Measurements from ENCODE around the gene SEMA3C.

SEMA3C gene

DNA sequence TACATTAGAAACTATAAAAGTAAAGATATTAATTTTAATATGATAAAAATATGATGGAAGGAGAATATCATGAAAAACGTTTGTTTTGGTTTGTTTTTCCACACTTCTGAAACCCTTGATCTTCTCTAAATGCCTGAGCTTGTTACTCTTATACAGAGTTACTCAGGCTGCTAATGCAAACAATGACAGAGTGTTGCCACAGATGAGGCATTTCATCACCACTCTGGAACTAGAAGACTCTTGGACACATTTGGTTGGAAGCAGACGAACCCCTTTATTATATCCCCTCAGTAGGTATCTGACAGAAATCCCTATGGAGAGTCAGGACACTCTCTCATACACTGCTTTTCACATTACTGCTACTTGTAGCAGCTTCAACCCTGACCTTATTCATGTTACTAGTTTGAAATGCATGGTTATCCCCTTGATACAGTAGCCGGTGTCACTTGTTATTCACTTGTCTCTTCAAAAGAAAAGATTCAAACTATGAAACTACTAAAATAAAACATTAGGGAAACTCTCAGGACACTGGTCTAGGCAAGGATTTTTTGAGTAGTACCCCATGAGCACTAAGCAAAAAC, 66.9 kb downstream of the SEMA3C start:
- no peaks in the 10 kb centered on the region for H3F3A ChIP-seq (ENCODE audit: control insufficient read depth, insufficient read depth)
- no peaks in the 10 kb centered on the region for H3K36me3 ChIP-seq (ENCODE audit: control insufficient read depth, low read length)
- H3K9me3 ChIP-seq (ENCODE audit: control insufficient read depth, insufficient read depth, low read length) = no peaks in the 10 kb centered on the region
- H4K20me1 ChIP-seq (ENCODE audit: control insufficient read depth, insufficient read depth, low read depth, low read length) = no peaks in the 10 kb centered on the region
- H3K27ac ChIP-seq (ENCODE audit: low read depth, low read length) = no peak overlapping the region
- no peak for TF ChIP-seq EZH2phosphoT487 (IDR thresholded peaks at IDR 0.05; ENCODE audit: borderline replicate concordance, low read length)
- no peaks in the 10 kb centered on the region for H3K9me2 ChIP-seq (replicated peaks; ENCODE audit: control insufficient read depth, low read length)
- no peaks in the 10 kb centered on the region for H3K27me3 ChIP-seq (ENCODE audit: control insufficient read depth, low read length)
- H3K4me1 ChIP-seq (ENCODE audit: control insufficient read depth, low read length) = no peaks in the 10 kb centered on the region
- H3K4me2 ChIP-seq (ENCODE audit: low read length) = no peak overlapping the region
- H3K79me2 ChIP-seq (ENCODE audit: control insufficient read depth, low read length) = no peaks in the 10 kb centered on the region
- H3K4me3 ChIP-seq (ENCODE audit: low read length) = no peak overlapping the region

DNA sequence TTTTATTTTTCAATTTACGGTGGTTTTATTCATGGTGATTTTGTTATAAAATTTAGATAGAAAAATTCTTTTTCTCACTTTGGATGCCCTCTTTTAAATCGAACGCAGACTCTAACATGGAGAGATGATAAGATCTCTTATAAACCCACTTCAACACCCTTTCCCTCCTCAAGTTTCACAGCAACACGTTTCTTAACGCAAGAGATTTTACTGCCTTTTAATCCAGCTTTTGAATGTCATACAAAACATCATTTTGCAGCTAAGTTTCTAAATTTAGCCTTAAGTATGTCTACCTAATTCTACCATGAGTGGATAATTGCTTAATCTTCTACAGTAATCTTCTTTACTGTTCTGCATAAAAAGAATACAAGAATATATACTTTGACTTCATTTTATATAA, 70.0 kb downstream of the SEMA3C start:
- Histone ChIP-seq H3K27ac (ENCODE audit: low read depth, low read length) (no peak overlapping the region), H3K36me3 (ENCODE audit: control insufficient read depth, low read length) (no peaks in the 10 kb centered on the region), H3K9me3 (ENCODE audit: control insufficient read depth, insufficient read depth, low read length) (no peaks in the 10 kb centered on the region), H3K79me2 (ENCODE audit: control insufficient read depth, low read length) (no peaks in the 10 kb centered on the region), H3F3A (ENCODE audit: control insufficient read depth, insufficient read depth) (no peaks in the 10 kb centered on the region), H3K4me1 (ENCODE audit: control insufficient read depth, low read length) (no peaks in the 10 kb centered on the region), H3K4me3 (ENCODE audit: low read length) (no peak overlapping the region), H4K20me1 (ENCODE audit: control insufficient read depth, insufficient read depth, low read depth, low read length) (no peaks in the 10 kb centered on the region), H3K27me3 (ENCODE audit: control insufficient read depth, low read length) (no peaks in the 10 kb centered on the region), H3K9me2 (replicated peaks; ENCODE audit: control insufficient read depth, low read length) (no peaks in the 10 kb centered on the region), H3K4me2 (ENCODE audit: low read length) (no peak overlapping the region)
- TF ChIP-seq EZH2phosphoT487 (IDR thresholded peaks at IDR 0.05; ENCODE audit: borderline replicate concordance, low read length) = no peak
- TF ChIP-seq, protein P1, sequence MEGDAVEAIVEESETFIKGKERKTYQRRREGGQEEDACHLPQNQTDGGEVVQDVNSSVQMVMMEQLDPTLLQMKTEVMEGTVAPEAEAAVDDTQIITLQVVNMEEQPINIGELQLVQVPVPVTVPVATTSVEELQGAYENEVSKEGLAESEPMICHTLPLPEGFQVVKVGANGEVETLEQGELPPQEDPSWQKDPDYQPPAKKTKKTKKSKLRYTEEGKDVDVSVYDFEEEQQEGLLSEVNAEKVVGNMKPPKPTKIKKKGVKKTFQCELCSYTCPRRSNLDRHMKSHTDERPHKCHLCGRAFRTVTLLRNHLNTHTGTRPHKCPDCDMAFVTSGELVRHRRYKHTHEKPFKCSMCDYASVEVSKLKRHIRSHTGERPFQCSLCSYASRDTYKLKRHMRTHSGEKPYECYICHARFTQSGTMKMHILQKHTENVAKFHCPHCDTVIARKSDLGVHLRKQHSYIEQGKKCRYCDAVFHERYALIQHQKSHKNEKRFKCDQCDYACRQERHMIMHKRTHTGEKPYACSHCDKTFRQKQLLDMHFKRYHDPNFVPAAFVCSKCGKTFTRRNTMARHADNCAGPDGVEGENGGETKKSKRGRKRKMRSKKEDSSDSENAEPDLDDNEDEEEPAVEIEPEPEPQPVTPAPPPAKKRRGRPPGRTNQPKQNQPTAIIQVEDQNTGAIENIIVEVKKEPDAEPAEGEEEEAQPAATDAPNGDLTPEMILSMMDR (IDR thresholded peaks at IDR 0.05; ENCODE audit: low read depth, low read length, poor library complexity, severe bottlenecking) = no peak

DNA sequence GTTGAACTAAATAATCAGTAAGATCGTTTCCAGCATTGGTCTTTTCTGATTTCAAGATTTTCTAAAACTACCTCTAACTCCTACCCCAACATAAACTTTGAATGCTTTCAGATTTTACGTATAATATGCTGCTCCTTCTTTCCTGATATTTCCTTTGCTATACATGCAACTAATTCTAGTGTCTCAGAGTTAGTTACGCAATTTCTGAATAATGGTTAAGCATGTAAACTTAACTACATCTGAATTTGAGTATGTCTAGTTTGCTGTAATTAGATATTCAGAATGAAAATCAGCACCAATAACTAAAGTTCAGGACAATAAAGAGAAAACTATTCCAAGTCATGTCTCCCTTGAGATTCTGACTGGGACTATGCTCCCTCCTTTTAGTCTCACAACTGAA, 71.0 kb downstream of the SEMA3C start:
- Histone ChIP-seq H3K36me3 (ENCODE audit: control insufficient read depth, low read length) (no peaks in the 10 kb centered on the region), H4K20me1 (ENCODE audit: control insufficient read depth, insufficient read depth, low read depth, low read length) (no peaks in the 10 kb centered on the region), H3K27ac (ENCODE audit: low read depth, low read length) (no peak overlapping the region), H3K9me2 (replicated peaks; ENCODE audit: control insufficient read depth, low read length) (no peaks in the 10 kb centered on the region), H3K79me2 (ENCODE audit: control insufficient read depth, low read length) (no peaks in the 10 kb centered on the region), H3K4me3 (ENCODE audit: low read length) (no peak overlapping the region), H3K4me1 (ENCODE audit: control insufficient read depth, low read length) (no peaks in the 10 kb centered on the region), H3K9me3 (ENCODE audit: control insufficient read depth, insufficient read depth, low read length) (no peaks in the 10 kb centered on the region), H3F3A (ENCODE audit: control insufficient read depth, insufficient read depth) (no peaks in the 10 kb centered on the region), H3K4me2 (ENCODE audit: low read length) (no peak overlapping the region), H3K27me3 (ENCODE audit: control insufficient read depth, low read length) (no peaks in the 10 kb centered on the region)
- no peak for TF ChIP-seq EZH2phosphoT487 (IDR thresholded peaks at IDR 0.05; ENCODE audit: borderline replicate concordance, low read length)
- TF ChIP-seq, protein P1 (IDR thresholded peaks at IDR 0.05; ENCODE audit: low read depth, low read length, poor library complexity, severe bottlenecking) = no peak

DNA sequence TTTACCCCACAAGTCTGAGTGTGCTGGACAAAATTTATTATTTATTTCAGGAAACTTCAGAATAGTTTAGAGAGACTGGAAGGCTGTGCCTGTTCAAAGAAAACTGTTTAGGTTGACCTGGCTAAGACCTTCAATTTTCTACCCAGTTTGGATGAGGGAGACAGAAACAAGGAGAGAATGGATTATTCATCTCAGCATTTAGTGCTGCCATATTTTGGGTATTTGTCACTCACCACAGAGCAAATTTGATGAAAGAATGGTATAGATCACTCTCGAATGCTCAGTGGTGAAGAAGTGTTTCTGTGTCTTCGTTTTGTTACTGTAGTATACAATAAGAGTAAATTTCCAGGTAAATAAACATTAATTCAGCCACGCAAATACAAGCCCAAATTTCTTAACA, 71.8 kb downstream of the SEMA3C start:
- Histone ChIP-seq H3K4me1 (ENCODE audit: control insufficient read depth, low read length) (no peaks in the 10 kb centered on the region), H4K20me1 (ENCODE audit: control insufficient read depth, insufficient read depth, low read depth, low read length) (no peaks in the 10 kb centered on the region), H3K36me3 (ENCODE audit: control insufficient read depth, low read length) (no peaks in the 10 kb centered on the region), H3K27me3 (ENCODE audit: control insufficient read depth, low read length) (no peaks in the 10 kb centered on the region), H3K79me2 (ENCODE audit: control insufficient read depth, low read length) (no peaks in the 10 kb centered on the region), H3K9me2 (replicated peaks; ENCODE audit: control insufficient read depth, low read length) (no peaks in the 10 kb centered on the region), H3K9me3 (ENCODE audit: control insufficient read depth, insufficient read depth, low read length) (no peaks in the 10 kb centered on the region), H3F3A (ENCODE audit: control insufficient read depth, insufficient read depth) (no peaks in the 10 kb centered on the region), H3K4me2 (ENCODE audit: low read length) (no peak overlapping the region), H3K4me3 (ENCODE audit: low read length) (no peak overlapping the region), H3K27ac (ENCODE audit: low read depth, low read length) (no peak overlapping the region)
- no peak for TF ChIP-seq EZH2phosphoT487 (IDR thresholded peaks at IDR 0.05; ENCODE audit: borderline replicate concordance, low read length)
- TF ChIP-seq, protein P1 (IDR thresholded peaks at IDR 0.05; ENCODE audit: low read depth, low read length, poor library complexity, severe bottlenecking) = no peak

Data from DOHH2 (cell line).